Testis (tissue), 3 donors: ENCODE data around the gene CRAT. TPM values are rescaled to one million over a fixed set of nuclear protein-coding genes. Genes with fewer than 3 reads are reported as not detected.

Experiments used
- DNase-seq: peaks from one replicate; pipeline ENCODE4 v3.0.0-alpha.2; 2019
- H3K27ac ChIP-seq, 2 donors: fragments of 200-600 bp; sonication (generic); one replicate each; pipeline ENCODE4 v1.5.1; 2019
- H3K27me3 ChIP-seq: fragments of 200-600 bp; sonication (generic); one replicate; pipeline ENCODE4 v1.5.1; 2019
- H3K36me3 ChIP-seq: fragments of 200-600 bp; sonication (generic); one replicate; pipeline ENCODE4 v1.5.1; 2017; ENCODE audit warnings: low read depth; ENCODE audit errors: missing control alignments
- H3K4me1 ChIP-seq: fragments of 200-600 bp; sonication (generic); one replicate; pipeline ENCODE4 v1.5.1; 2019
- H3K4me3 ChIP-seq, 2 donors: fragments of 200-600 bp; sonication (generic); one replicate each; pipeline ENCODE4 v1.5.1; 2017 to 2019
- H3K9me3 ChIP-seq: fragments of 200-600 bp; sonication (generic); one replicate; pipeline ENCODE4 v1.5.1; 2017
- POLR2A ChIP-seq: fragments of 450-650 bp; IDR thresholded peaks from one replicate; pipeline ENCODE4 v1.6.1; 2017; ENCODE audit warnings: antibody characterized with exemption, mild to moderate bottlenecking, moderate library complexity
- WGBS, 2 donors: methylation state at CpG; one replicate each; pipeline ENCODE4 v1.1.5; 2018; 5-methylcytosine and 5-hydroxymethylcytosine counted together
- intact Hi-C: fragments of 100-400 bp; cut with DNase I; formaldehyde crosslinking; loops from one replicate; pipeline ENCODE4 v1.15.1; 2023; ENCODE audit warnings: low total_unique reads
- polyA plus RNA-seq: library from polyadenylated mRNA; stranded (reverse); fragments of 350-450 nt; fragmentation: Illumina TruSeq; extraction: RNeasy Lipid Tissue Mini Kit (QIAGEN cat#74804); gene quantifications from one replicate; pipeline ENCODE4 v1.2.3, GENCODE V29; 2014; ENCODE audit warnings: low read depth, low replicate concordance; ENCODE audit not compliant: insufficient read depth
- total RNA-seq, 2 donors: library from RNA; depleted of rRNA; stranded (reverse); fragments of >200 nt; gene quantifications; one replicate each; pipeline ENCODE4 v1.2.3, GENCODE V29; 2016
- TF ChIP-seq, protein P1 (sequence below), 3 experiments: fragments of 450-650 bp in 2 of 3; fragments of 200-600 bp in 1 of 3; sonication (generic) in 1 of 3; IDR thresholded peaks; one replicate each; pipeline ENCODE4 v1.5.1; 2016 to 2019; ENCODE audit warnings: antibody characterized with exemption in 3 of 3, mild to moderate bottlenecking in 2 of 3, moderate library complexity in 1 of 3

The CRAT gene
- total and polyA plus RNA-seq, 3 donors from 2014 or later = 188 to 451 (median 272) TPM

- Histone ChIP-seq H3K36me3 (no peaks in the 10 kb centered on the region), H3K27me3 (no peaks in the 10 kb centered on the region), H3K27ac (no peak overlapping the region), H3K9me3 (no peaks in the 10 kb centered on the region), H3K4me1 (peaks cover 13% of the 10 kb centered on the region), H3K4me3 (no peak overlapping the region)
- WGBS, 2 donors = 84 to 86% methylated on average over 21 of the region's 21 CpGs
- TF ChIP-seq, protein P1, sequence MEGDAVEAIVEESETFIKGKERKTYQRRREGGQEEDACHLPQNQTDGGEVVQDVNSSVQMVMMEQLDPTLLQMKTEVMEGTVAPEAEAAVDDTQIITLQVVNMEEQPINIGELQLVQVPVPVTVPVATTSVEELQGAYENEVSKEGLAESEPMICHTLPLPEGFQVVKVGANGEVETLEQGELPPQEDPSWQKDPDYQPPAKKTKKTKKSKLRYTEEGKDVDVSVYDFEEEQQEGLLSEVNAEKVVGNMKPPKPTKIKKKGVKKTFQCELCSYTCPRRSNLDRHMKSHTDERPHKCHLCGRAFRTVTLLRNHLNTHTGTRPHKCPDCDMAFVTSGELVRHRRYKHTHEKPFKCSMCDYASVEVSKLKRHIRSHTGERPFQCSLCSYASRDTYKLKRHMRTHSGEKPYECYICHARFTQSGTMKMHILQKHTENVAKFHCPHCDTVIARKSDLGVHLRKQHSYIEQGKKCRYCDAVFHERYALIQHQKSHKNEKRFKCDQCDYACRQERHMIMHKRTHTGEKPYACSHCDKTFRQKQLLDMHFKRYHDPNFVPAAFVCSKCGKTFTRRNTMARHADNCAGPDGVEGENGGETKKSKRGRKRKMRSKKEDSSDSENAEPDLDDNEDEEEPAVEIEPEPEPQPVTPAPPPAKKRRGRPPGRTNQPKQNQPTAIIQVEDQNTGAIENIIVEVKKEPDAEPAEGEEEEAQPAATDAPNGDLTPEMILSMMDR (IDR thresholded peaks at IDR 0.05) = no peak
- TF ChIP-seq POLR2A = no peak
- no peak for DNase-seq
- intact Hi-C loops = no loop called here
Observed at GRCh38 chr9:129095170-129095667, 15.4 kb downstream of the CRAT start.

- peak; percentile 38 for DNase-seq
- Histone ChIP-seq H3K9me3 (no peaks in the 10 kb centered on the region), H3K36me3 (no peaks in the 10 kb centered on the region), H3K4me1 (peaks cover 13% of the 10 kb centered on the region), H3K4me3 (no peak overlapping the region), H3K27ac (peak overlapping the region in 1 of 2 donors; percentile 19), H3K27me3 (no peaks in the 10 kb centered on the region)
- 42 to 52% methylated on average over 12 to 13 of the region's 13 CpGs for WGBS, 2 donors
- TF ChIP-seq POLR2A = no peak
- TF ChIP-seq, protein P1 (IDR thresholded peaks at IDR 0.05) = no peak
- intact Hi-C loops = no loop called here
Observed at GRCh38 chr9:129094387-129095169, 16.0 kb downstream of the CRAT start.

DNA sequence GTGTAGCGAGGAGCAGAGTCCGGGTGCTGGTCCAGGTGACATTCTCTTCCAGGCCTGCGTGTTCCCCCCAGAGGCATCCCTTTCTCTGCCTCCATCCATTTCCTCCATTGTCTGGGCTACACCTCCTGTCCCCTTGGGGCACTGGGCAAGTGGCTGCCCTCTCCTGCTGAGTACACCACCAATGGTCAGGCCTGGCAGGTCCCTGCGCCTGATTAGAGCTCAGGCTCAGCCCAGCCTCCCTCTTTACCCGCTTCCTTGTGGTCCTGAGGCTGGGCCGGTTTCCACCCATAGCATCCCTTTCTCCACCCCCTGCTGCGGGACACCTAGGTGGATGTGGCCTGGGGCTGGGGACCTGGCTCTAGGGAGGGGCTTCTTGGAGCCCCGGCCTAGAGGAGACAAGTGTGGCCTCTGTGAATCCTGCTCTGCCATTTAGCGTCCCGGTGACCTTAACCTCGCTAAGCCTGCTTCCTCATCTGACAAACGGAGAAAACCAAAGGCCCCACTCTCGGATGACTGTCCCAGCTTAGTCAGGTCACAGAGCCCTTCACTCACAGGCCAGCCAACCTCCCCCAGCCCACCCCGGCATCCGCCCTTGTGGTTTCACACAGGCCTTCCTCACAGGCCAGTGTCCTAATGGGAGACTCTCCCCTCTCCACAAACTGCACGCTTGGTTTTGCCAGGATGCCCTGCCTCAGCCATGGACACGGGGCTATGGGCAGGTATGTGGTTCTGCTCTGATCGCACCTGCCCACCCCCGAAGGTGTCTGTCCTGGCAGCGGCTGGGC is 16.8 kb downstream of the CRAT start:
- TF ChIP-seq POLR2A = no peak
- TF ChIP-seq, protein P1 (IDR thresholded peaks at IDR 0.05) = no peak
- H3K9me3 ChIP-seq = no peaks in the 10 kb centered on the region
- no peaks in the 10 kb centered on the region for H3K27me3 ChIP-seq
- peak overlapping the region in 1 of 2 donors; percentile 19 for H3K27ac ChIP-seq
- H3K4me1 ChIP-seq = peaks cover 13% of the 10 kb centered on the region
- WGBS, 2 donors = 74 to 76% methylated on average over 16 to 20 of the region's 20 CpGs
- H3K36me3 ChIP-seq = no peaks in the 10 kb centered on the region
- H3K4me3 ChIP-seq = no peak overlapping the region
- no peak for DNase-seq
- intact Hi-C loops = no loop called here

DNA sequence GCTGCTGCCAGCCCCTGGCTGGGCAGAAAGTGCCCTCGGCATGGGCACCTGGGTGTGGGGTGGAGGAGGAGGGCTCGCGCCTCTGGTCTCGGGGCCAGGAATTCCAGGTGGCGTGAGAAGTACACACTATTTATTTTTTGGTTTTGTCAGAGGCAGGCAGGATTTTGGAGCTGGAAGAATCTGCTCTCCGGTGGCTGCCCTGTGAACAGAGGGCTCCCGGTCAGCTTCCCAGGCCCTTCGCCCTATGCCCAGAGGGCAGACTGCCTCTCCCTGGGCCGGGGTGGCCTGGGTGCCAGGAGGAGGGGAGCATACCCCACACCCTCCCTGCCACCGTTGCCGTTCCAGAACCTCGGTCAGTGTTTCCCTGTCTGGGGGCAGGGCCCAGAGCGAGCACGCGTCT is 21.3 kb downstream of the CRAT start:
- H3K36me3 ChIP-seq = no peaks in the 10 kb centered on the region
- TF ChIP-seq, protein P1 (IDR thresholded peaks at IDR 0.05) = no peak
- no peak for TF ChIP-seq POLR2A
- intact Hi-C loops = no loop called here
- no peak for DNase-seq
- WGBS, 2 donors = 84 to 90% methylated on average over 12 to 15 of the region's 15 CpGs
- H3K4me1 ChIP-seq = peaks cover 2% of the 10 kb centered on the region
- no peak overlapping the region for H3K4me3 ChIP-seq
- no peaks in the 10 kb centered on the region for H3K27me3 ChIP-seq
- H3K9me3 ChIP-seq = no peaks in the 10 kb centered on the region
- H3K27ac ChIP-seq = no peak overlapping the region
